ENCODE data around the gene COPB1.
"Not testable (repeated sequence)": the region's sequence is repeated elsewhere in the genome, so short reads cannot be mapped to it uniquely, and the experiment has no call there.

Gene COPB1

DNA sequence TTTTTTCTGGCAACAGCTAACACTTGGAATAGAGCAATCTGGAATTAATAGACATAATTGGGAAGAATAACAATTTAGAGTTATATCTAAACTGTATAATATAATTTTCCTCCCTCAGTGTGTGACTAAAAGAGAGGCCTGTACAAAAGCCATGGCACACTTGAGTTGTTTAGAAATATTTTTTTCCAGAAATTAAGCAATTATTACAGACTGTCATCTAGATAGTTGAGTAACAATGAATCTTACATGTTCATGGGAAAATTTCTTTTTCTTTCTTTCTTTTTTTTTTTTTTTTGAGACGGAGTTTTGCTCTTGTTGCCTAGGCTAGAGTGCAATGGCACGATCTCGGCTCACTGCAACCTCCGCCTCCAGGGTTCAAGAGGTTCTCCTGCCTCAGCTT, 35.6 kb upstream of the COPB1 start:
- H3K9ac ChIP-seq (ENCODE audit: low read depth, low read length); H3K4me1 ChIP-seq (ENCODE audit: control insufficient read depth, insufficient read depth, low read length); H3K36me3 ChIP-seq (ENCODE audit: control insufficient read depth, insufficient read depth, low read length): not testable (repeated sequence)

DNA sequence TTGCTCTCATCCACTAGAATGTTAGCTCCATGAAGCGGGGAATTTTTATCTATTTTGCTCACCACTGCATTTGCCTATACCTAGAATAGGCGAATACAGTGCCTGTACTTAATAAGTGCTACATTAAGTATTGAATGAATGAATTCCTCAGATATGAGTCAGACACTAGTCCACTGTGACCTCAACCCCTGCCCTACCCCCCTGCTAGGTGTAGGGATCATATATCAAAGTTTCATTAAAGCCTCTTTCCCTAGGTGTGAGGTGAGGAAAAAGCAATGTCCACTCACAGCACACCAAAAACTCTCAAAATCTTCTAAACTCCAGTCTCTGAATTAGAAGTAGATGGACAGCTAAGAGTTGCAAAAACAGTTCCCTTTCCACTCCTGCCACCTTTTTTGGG, 30.3 kb upstream of the COPB1 start:
- no peaks in the 10 kb centered on the region for H3K36me3 ChIP-seq (ENCODE audit: control insufficient read depth, insufficient read depth, low read length)
- no peak overlapping the region for H3K9ac ChIP-seq (ENCODE audit: low read depth, low read length)
- H3K9me3 ChIP-seq (ENCODE audit: control insufficient read depth, insufficient read depth, low read length), result no peaks in the 10 kb centered on the region
- no peaks in the 10 kb centered on the region for H3K27me3 ChIP-seq (ENCODE audit: control insufficient read depth, insufficient read depth, low read length)
- H3K4me1 ChIP-seq (ENCODE audit: control insufficient read depth, insufficient read depth, low read length), result peaks cover 9% of the 10 kb centered on the region
- no peak overlapping the region for H3K4me3 ChIP-seq (ENCODE audit: low read depth, low read length)

More for the DNA sequence above, 35.6 kb upstream of the COPB1 start:
- H3K9me3 ChIP-seq (ENCODE audit: control insufficient read depth, insufficient read depth, low read length); H3K27me3 ChIP-seq (ENCODE audit: control insufficient read depth, insufficient read depth, low read length); H3K4me3 ChIP-seq (ENCODE audit: low read depth, low read length): not testable (repeated sequence)

DNA sequence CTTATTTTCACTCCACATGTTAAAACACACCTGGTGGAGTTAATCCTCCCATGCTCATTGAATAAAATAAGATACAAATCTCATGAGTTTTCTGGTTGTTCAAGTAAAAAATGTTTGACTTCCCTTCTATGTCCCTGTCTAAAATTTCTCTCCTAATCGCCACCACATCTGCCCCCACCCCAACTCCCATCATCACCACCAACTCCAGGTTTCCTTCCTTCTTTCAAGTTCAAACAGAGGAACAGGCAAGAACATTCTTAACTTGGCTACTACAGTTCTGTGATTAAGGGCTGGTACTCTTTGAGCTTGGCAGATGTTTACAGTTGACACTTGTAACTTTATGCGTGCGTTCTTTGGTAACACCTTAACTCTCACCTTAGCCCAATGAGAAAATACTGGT, 29.7 kb upstream of the COPB1 start:
- Histone ChIP-seq H3K9me3 (ENCODE audit: control insufficient read depth, insufficient read depth, low read length) (no peaks in the 10 kb centered on the region), H3K36me3 (ENCODE audit: control insufficient read depth, insufficient read depth, low read length) (no peaks in the 10 kb centered on the region), H3K27me3 (ENCODE audit: control insufficient read depth, insufficient read depth, low read length) (no peaks in the 10 kb centered on the region), H3K4me1 (ENCODE audit: control insufficient read depth, insufficient read depth, low read length) (peaks cover 9% of the 10 kb centered on the region), H3K9ac (ENCODE audit: low read depth, low read length) (no peak overlapping the region), H3K4me3 (ENCODE audit: low read depth, low read length) (no peak overlapping the region)

DNA sequence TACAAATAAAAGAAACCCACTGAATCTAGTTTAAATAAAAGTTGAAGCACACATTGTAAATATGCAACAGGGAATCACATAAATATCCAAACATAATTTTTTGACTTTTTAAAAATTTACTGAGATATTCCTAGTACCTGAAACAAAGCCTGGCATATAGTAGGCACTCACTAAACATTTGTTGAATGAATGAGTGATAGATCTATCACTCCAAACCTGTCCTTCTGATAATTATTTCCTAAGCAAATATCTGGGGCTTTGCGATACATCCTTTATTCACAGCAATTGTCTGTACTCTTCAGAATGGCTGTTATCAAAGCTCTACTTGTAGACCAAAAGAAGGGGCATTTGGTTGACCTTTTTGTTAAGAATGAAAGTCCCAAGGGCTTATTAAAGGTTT, 23.2 kb upstream of the COPB1 start:
- no peak overlapping the region for H3K9ac ChIP-seq (ENCODE audit: low read depth, low read length)
- no peaks in the 10 kb centered on the region for H3K9me3 ChIP-seq (ENCODE audit: control insufficient read depth, insufficient read depth, low read length)
- no peaks in the 10 kb centered on the region for H3K4me1 ChIP-seq (ENCODE audit: control insufficient read depth, insufficient read depth, low read length)
- no peaks in the 10 kb centered on the region for H3K36me3 ChIP-seq (ENCODE audit: control insufficient read depth, insufficient read depth, low read length)
- H3K4me3 ChIP-seq (ENCODE audit: low read depth, low read length), result no peak overlapping the region
- H3K27me3 ChIP-seq (ENCODE audit: control insufficient read depth, insufficient read depth, low read length), result no peaks in the 10 kb centered on the region

- H3K4me3 ChIP-seq (ENCODE audit: low read depth, low read length), result no peak overlapping the region
- no peaks in the 10 kb centered on the region for H3K9me3 ChIP-seq (ENCODE audit: control insufficient read depth, insufficient read depth, low read length)
- no peaks in the 10 kb centered on the region for H3K27me3 ChIP-seq (ENCODE audit: control insufficient read depth, insufficient read depth, low read length)
- no peaks in the 10 kb centered on the region for H3K36me3 ChIP-seq (ENCODE audit: control insufficient read depth, insufficient read depth, low read length)
- H3K4me1 ChIP-seq (ENCODE audit: control insufficient read depth, insufficient read depth, low read length), result no peaks in the 10 kb centered on the region
- H3K9ac ChIP-seq (ENCODE audit: low read depth, low read length), result no peak overlapping the region
These were observed 22.6 kb upstream of the COPB1 start for GRCh38 chr11:14522245-14522644.

GRCh38 chr11:14520747-14521151, 21.1 kb upstream of the COPB1 start:
- no peaks in the 10 kb centered on the region for H3K4me1 ChIP-seq (ENCODE audit: control insufficient read depth, insufficient read depth, low read length)
- H3K27me3 ChIP-seq (ENCODE audit: control insufficient read depth, insufficient read depth, low read length), result no peaks in the 10 kb centered on the region
- H3K9ac ChIP-seq (ENCODE audit: low read depth, low read length), result no peak overlapping the region
- H3K4me3 ChIP-seq (ENCODE audit: low read depth, low read length), result peak overlapping the region; percentile 96
- H3K36me3 ChIP-seq (ENCODE audit: control insufficient read depth, insufficient read depth, low read length), result no peaks in the 10 kb centered on the region
- H3K9me3 ChIP-seq (ENCODE audit: control insufficient read depth, insufficient read depth, low read length), result no peaks in the 10 kb centered on the region

GRCh38 chr11:14519917-14520746, 20.5 kb upstream of the COPB1 start, which contains the start of gene PSMA1:
PSMA1 (minus strand) TSS chr11:14520386; CDS start chr11:14520299, 87 bp downstream.
- Histone ChIP-seq H3K27me3 (ENCODE audit: control insufficient read depth, insufficient read depth, low read length) (no peaks in the 10 kb centered on the region), H3K4me3 (ENCODE audit: low read depth, low read length) (peak within 1 kb of the TSS; percentile 96), H3K9ac (ENCODE audit: low read depth, low read length) (peak within 1 kb of the TSS; percentile 96)

GRCh38 chr11:14519597-14519916, 19.9 kb upstream of the COPB1 start:
- Histone ChIP-seq H3K36me3 (ENCODE audit: control insufficient read depth, insufficient read depth, low read length) (no peaks in the 10 kb centered on the region), H3K9me3 (ENCODE audit: control insufficient read depth, insufficient read depth, low read length) (no peaks in the 10 kb centered on the region), H3K9ac (ENCODE audit: low read depth, low read length) (peak overlapping the region; percentile 96), H3K27me3 (ENCODE audit: control insufficient read depth, insufficient read depth, low read length) (no peaks in the 10 kb centered on the region), H3K4me3 (ENCODE audit: low read depth, low read length) (peak overlapping the region; percentile 96), H3K4me1 (ENCODE audit: control insufficient read depth, insufficient read depth, low read length) (no peaks in the 10 kb centered on the region)

More at GRCh38 chr11:14519917-14520746, 20.5 kb upstream of the COPB1 start, which contains the start of gene PSMA1:
- no peaks in the 10 kb centered on the region for H3K4me1 ChIP-seq (ENCODE audit: control insufficient read depth, insufficient read depth, low read length)
- no peaks in the 10 kb centered on the region for H3K36me3 ChIP-seq (ENCODE audit: control insufficient read depth, insufficient read depth, low read length)
- no peaks in the 10 kb centered on the region for H3K9me3 ChIP-seq (ENCODE audit: control insufficient read depth, insufficient read depth, low read length)

- peak overlapping the region; percentile 96 for H3K9ac ChIP-seq (ENCODE audit: low read depth, low read length)
- no peaks in the 10 kb centered on the region for H3K9me3 ChIP-seq (ENCODE audit: control insufficient read depth, insufficient read depth, low read length)
- no peaks in the 10 kb centered on the region for H3K36me3 ChIP-seq (ENCODE audit: control insufficient read depth, insufficient read depth, low read length)
- H3K4me3 ChIP-seq (ENCODE audit: low read depth, low read length), result peak overlapping the region; percentile 96
- no peaks in the 10 kb centered on the region for H3K4me1 ChIP-seq (ENCODE audit: control insufficient read depth, insufficient read depth, low read length)
- no peaks in the 10 kb centered on the region for H3K27me3 ChIP-seq (ENCODE audit: control insufficient read depth, insufficient read depth, low read length)
These were observed 19.2 kb upstream of the COPB1 start for GRCh38 chr11:14518820-14519219.

DNA sequence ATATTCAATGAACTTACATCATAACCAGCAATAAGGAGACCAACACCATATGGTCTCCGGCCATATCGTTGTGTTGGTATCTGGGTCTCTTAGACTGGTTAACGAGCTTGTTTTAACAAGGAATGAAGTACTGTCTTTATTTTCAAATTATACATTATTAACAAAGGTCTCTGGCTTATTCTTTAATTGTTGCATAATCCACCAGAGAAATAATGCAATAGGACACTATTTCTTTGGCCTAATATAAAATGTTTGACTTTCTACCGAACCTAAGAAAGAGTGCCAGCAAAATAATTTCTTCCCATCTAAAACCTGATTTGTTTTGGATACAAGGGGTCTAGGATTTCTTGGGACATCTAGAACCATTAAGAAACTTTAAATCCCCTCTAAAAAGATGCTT, 14.2 kb upstream of the COPB1 start:
- H3K9ac ChIP-seq (ENCODE audit: low read depth, low read length), result no peak overlapping the region
- no peaks in the 10 kb centered on the region for H3K9me3 ChIP-seq (ENCODE audit: control insufficient read depth, insufficient read depth, low read length)
- H3K27me3 ChIP-seq (ENCODE audit: control insufficient read depth, insufficient read depth, low read length), result no peaks in the 10 kb centered on the region
- peaks cover 11% of the 10 kb centered on the region for H3K36me3 ChIP-seq (ENCODE audit: control insufficient read depth, insufficient read depth, low read length)
- H3K4me1 ChIP-seq (ENCODE audit: control insufficient read depth, insufficient read depth, low read length), result no peaks in the 10 kb centered on the region
- no peak overlapping the region for H3K4me3 ChIP-seq (ENCODE audit: low read depth, low read length)

DNA sequence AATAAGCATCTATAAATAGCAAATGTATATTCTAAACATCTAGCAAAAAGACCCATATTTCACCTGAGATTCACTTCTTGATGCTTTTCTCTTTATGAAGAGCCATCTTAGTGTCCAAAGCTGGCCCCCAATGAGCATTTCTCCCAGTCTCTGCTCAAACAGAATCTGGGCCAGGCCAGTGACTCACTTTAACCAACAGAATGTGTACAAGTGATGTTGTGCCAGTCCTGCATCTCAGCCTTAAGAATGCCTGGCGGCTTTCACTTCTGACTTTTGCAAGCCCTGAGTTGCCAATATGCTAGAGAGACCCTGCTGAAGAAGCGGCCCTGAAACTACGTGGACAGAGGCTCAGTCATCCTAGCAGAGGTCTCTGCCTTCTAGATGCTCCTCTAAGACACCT, 6.9 kb upstream of the COPB1 start:
- Histone ChIP-seq H3K27me3 (ENCODE audit: control insufficient read depth, insufficient read depth, low read length) (no peaks in the 10 kb centered on the region), H3K4me1 (ENCODE audit: control insufficient read depth, insufficient read depth, low read length) (no peaks in the 10 kb centered on the region), H3K9me3 (ENCODE audit: control insufficient read depth, insufficient read depth, low read length) (no peaks in the 10 kb centered on the region), H3K9ac (ENCODE audit: low read depth, low read length) (no peak overlapping the region), H3K4me3 (ENCODE audit: low read depth, low read length) (no peak overlapping the region), H3K36me3 (ENCODE audit: control insufficient read depth, insufficient read depth, low read length) (peaks cover 20% of the 10 kb centered on the region)

- peaks cover 14% of the 10 kb centered on the region for H3K36me3 ChIP-seq (ENCODE audit: control insufficient read depth, insufficient read depth, low read length)
- no peak overlapping the region for H3K4me3 ChIP-seq (ENCODE audit: low read depth, low read length)
- no peaks in the 10 kb centered on the region for H3K9me3 ChIP-seq (ENCODE audit: control insufficient read depth, insufficient read depth, low read length)
- no peaks in the 10 kb centered on the region for H3K27me3 ChIP-seq (ENCODE audit: control insufficient read depth, insufficient read depth, low read length)
- no peaks in the 10 kb centered on the region for H3K4me1 ChIP-seq (ENCODE audit: control insufficient read depth, insufficient read depth, low read length)
- H3K9ac ChIP-seq (ENCODE audit: low read depth, low read length), result no peak overlapping the region
These were observed 3.4 kb upstream of the COPB1 start for GRCh38 chr11:14503023-14503422.
